OCI-LY1 (cell line): ENCODE data around the gene KRT5.

Source experiments
- H2AFZ ChIP-seq: fragments of 200-600 bp; sonication (generic), shearing (Covaris generic); 2 replicates; pipeline ENCODE4 v1.6.0; 2014; ENCODE audit warnings: antibody characterized with exemption, mild to moderate bottlenecking, low read length
- H3F3A ChIP-seq: fragments of 200-600 bp; sonication (generic), shearing (Covaris generic); 2 replicates; pipeline ENCODE4 v1.6.0; 2014; ENCODE audit warnings: mild to moderate bottlenecking, antibody characterized with exemption, low read length, moderate library complexity; ENCODE audit not compliant: insufficient read depth
- H3K27ac ChIP-seq: fragments of 200-600 bp; sonication (generic); 2 replicates; pipeline ENCODE4 v1.5.1; 2014; ENCODE audit warnings: low read length, mixed run types, mild to moderate bottlenecking, low read depth; ENCODE audit not compliant: poor library complexity, severe bottlenecking
- H3K27me3 ChIP-seq: fragments of 200-600 bp; sonication (generic); 2 replicates; pipeline ENCODE4 v1.6.0; 2014; ENCODE audit warnings: antibody characterized with exemption, mild to moderate bottlenecking, low read length, moderate library complexity; ENCODE audit not compliant: insufficient read depth
- H3K36me3 ChIP-seq: fragments of 200-600 bp; sonication (generic); 2 replicates; pipeline ENCODE4 v1.6.1; 2014; ENCODE audit warnings: mild to moderate bottlenecking, antibody characterized with exemption, low read length, moderate library complexity, mixed read lengths; ENCODE audit not compliant: insufficient read depth
- H3K4me1 ChIP-seq: fragments of 200-600 bp; sonication (generic); 2 replicates; pipeline ENCODE4 v1.5.1; 2014; ENCODE audit warnings: mild to moderate bottlenecking, low read length, moderate library complexity; ENCODE audit not compliant: insufficient read depth, severe bottlenecking
- H3K4me2 ChIP-seq: fragments of 200-600 bp; sonication (generic), shearing (Covaris generic); 2 replicates; pipeline ENCODE4 v1.6.1; 2014; ENCODE audit warnings: low read length
- H3K4me3 ChIP-seq: fragments of 200-600 bp; sonication (generic); 2 replicates; pipeline ENCODE4 v1.5.1; 2014; ENCODE audit warnings: low read length, low read depth, mild to moderate bottlenecking, mixed read lengths; ENCODE audit not compliant: poor library complexity, severe bottlenecking
- H3K79me2 ChIP-seq: fragments of 200-600 bp; shearing (Covaris generic); 2 replicates; pipeline ENCODE4 v1.6.1; 2016; ENCODE audit warnings: mixed run types, low read length, mixed read lengths; ENCODE audit not compliant: insufficient read depth
- H3K9ac ChIP-seq: fragments of 200-600 bp; sonication (generic), shearing (Covaris generic); 2 replicates; pipeline ENCODE4 v1.6.1; 2014; ENCODE audit warnings: mild to moderate bottlenecking, low read length, mixed read lengths
- H3K9me2 ChIP-seq: fragments of 200-600 bp; sonication (generic), shearing (Covaris generic); 2 replicates; pipeline ENCODE4 v1.6.1; 2014; ENCODE audit warnings: low read depth, mild to moderate bottlenecking, low read length, mixed read lengths
- H3K9me3 ChIP-seq: fragments of 200-600 bp; shearing (Covaris generic); 2 replicates; pipeline ENCODE4 v1.6.1; 2014; ENCODE audit warnings: low read length, mixed read lengths
- H4K20me1 ChIP-seq: fragments of 200-600 bp; sonication (generic), shearing (Covaris generic); 2 replicates; pipeline ENCODE4 v1.6.0; 2016; ENCODE audit warnings: mild to moderate bottlenecking, low read length; ENCODE audit not compliant: insufficient read depth
- CTCF ChIP-seq: fragments of 200-600 bp; sonication (generic), shearing (Covaris generic); IDR thresholded peaks from 2 replicates; pipeline ENCODE4 v1.5.1; 2017; ENCODE audit warnings: mild to moderate bottlenecking, antibody characterized with exemption, low read length, moderate library complexity, mixed read lengths
- EZH2 ChIP-seq: fragments of 200-600 bp; sonication (generic), shearing (Covaris generic); IDR thresholded peaks from 2 replicates; pipeline ENCODE4 v1.8.0; 2017; ENCODE audit warnings: borderline replicate concordance, mixed run types, mild to moderate bottlenecking, antibody characterized with exemption, low read length, moderate library complexity, mixed read lengths

Gene KRT5

GRCh38 chr12:52546126-52546525 lies 25.9 kb upstream of the KRT5 start:
- Histone ChIP-seq H3K79me2 (no peaks in the 10 kb centered on the region), H3K9ac (no peak overlapping the region), H3K4me2 (no peak overlapping the region), H3K4me3 (no peak overlapping the region), H3K36me3 (no peaks in the 10 kb centered on the region), H4K20me1 (no peaks in the 10 kb centered on the region), H3F3A (no peaks in the 10 kb centered on the region), H2AFZ (no peak overlapping the region), H3K27me3 (no peaks in the 10 kb centered on the region), H3K27ac (no peak overlapping the region), H3K4me1 (no peaks in the 10 kb centered on the region), H3K9me3 (no peaks in the 10 kb centered on the region), H3K9me2 (no peaks in the 10 kb centered on the region)
- TF ChIP-seq CTCF (no peak), EZH2 (no peak)

GRCh38 chr12:52543985-52544883 lies 24.0 kb upstream of the KRT5 start:
- no peak for TF ChIP-seq CTCF
- TF ChIP-seq EZH2 = no peak
- Histone ChIP-seq H3K79me2 (no peaks in the 10 kb centered on the region), H3K4me2 (no peak overlapping the region), H2AFZ (no peak overlapping the region), H3K4me3 (no peak overlapping the region), H3K9ac (no peak overlapping the region), H3K4me1 (no peaks in the 10 kb centered on the region), H3K9me2 (no peaks in the 10 kb centered on the region), H3K27me3 (no peaks in the 10 kb centered on the region), H3F3A (no peaks in the 10 kb centered on the region), H4K20me1 (no peaks in the 10 kb centered on the region), H3K9me3 (no peaks in the 10 kb centered on the region), H3K36me3 (no peaks in the 10 kb centered on the region), H3K27ac (no peak overlapping the region)

DNA sequence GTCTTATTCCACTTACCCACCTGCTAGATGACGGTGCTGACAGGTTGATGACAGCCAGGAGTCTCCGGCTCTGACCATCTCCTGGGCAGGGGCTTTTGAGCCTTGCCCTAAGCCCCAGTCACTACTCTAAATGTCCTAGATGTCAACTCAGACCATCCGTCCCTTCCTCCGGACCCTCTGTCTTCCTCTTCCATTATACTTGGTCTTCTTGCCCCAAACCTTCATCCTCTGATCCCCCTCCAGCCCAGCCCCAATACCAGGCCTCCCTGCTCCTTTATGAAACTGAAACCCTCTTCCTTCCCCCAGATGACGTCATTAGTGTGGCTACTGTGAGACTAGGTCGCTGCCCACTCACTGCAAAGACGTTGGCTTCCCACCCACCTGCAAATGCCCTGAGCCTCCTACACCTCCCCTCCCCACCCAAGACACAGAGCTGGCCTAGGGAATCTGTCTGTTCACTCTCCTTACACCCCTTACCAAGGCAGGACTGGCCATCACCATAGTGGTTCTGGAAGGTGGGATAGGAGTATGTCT lies 22.7 kb upstream of the KRT5 start:
- TF ChIP-seq CTCF (no peak), EZH2 (no peak)
- no peaks in the 10 kb centered on the region for H3K36me3 ChIP-seq

More for the DNA sequence above, 22.7 kb upstream of the KRT5 start:
- H3K27ac ChIP-seq = no peak overlapping the region
- no peak overlapping the region for H3K9ac ChIP-seq
- no peaks in the 10 kb centered on the region for H3K27me3 ChIP-seq
- H2AFZ ChIP-seq = no peak overlapping the region
- H3K9me2 ChIP-seq = no peaks in the 10 kb centered on the region
- H4K20me1 ChIP-seq = no peaks in the 10 kb centered on the region
- no peak overlapping the region for H3K4me3 ChIP-seq
- no peaks in the 10 kb centered on the region for H3K9me3 ChIP-seq
- H3K4me1 ChIP-seq = no peaks in the 10 kb centered on the region
- no peaks in the 10 kb centered on the region for H3F3A ChIP-seq
- no peak overlapping the region for H3K4me2 ChIP-seq
- no peaks in the 10 kb centered on the region for H3K79me2 ChIP-seq
